Measurements from ENCODE around the gene IL1R2. TPM values are rescaled to one million over a fixed set of nuclear protein-coding genes. Genes with fewer than 3 reads are reported as not detected.
A peak's percentile ranks its signal among the peaks of the same experiment; 100 is the strongest.

IL1R2 gene
- polyA plus RNA-seq, 1 donor (not counting 4 experiments of a cell fraction or from before 2014, with no cell fraction given) = 57.3 TPM

- Histone ChIP-seq H3K27ac (ENCODE audit: control insufficient read depth, insufficient read depth, low read length) (peak overlapping the region; percentile 74), H4K20me1 (ENCODE audit: control insufficient read depth, extremely low read depth, insufficient read depth, low read length) (no peaks in the 10 kb centered on the region), H2AFZ (ENCODE audit: control insufficient read depth, low read length) (no peak overlapping the region), H3K9ac (ENCODE audit: control insufficient read depth, extremely low read depth, insufficient read depth, low read length) (no peak overlapping the region), H3K27me3 (ENCODE audit: control insufficient read depth, extremely low read depth, insufficient read depth, low read length) (no peaks in the 10 kb centered on the region), H3K36me3 (ENCODE audit: control insufficient read depth in 2 of 2, extremely low read depth in 1 of 2, insufficient read depth in 2 of 2, low read length in 2 of 2) (no peaks in the 10 kb centered on the region), H3K4me1 (ENCODE audit: control insufficient read depth, extremely low read depth, insufficient read depth, low read length) (peaks cover 27% of the 10 kb centered on the region), H3K9me3 (ENCODE audit: control insufficient read depth, low read depth, low read length) (peaks cover 7% of the 10 kb centered on the region), H3K4me2 (ENCODE audit: control insufficient read depth, extremely low read depth, insufficient read depth, low read depth, low read length) (peak overlapping the region; percentile 71), H3K4me3 (ENCODE audit: control insufficient read depth in 2 of 3, extremely low read depth in 1 of 3, insufficient read depth in 2 of 3, low read depth in 1 of 3, low read length in 3 of 3) (peak overlapping the region in 1 of 3 experiments; percentile 10), H3K9me1 (ENCODE audit: control insufficient read depth, extremely low read depth, insufficient read depth, low read length) (no peaks in the 10 kb centered on the region), H3K79me2 (ENCODE audit: control insufficient read depth, insufficient read depth, low read length) (no peaks in the 10 kb centered on the region)
- dilution Hi-C loops (cut with MboI; ENCODE audit: extremely low pct_ligation_motif_present, low sequenced_read_pairs) = no loop called here
- no peak for FAIRE-seq
- no peak for TF ChIP-seq CTCF (optimal IDR thresholded peaks at IDR 0.05 in 1 of 3, IDR thresholded peaks at IDR 0.05 in 1 of 3, conservative IDR thresholded peaks at IDR 0.05 in 1 of 3; ENCODE audit: extremely low read depth in 1 of 3, insufficient read depth in 2 of 3, low read length in 3 of 3)
- no peak for TF ChIP-seq EZH2 (IDR thresholded peaks at IDR 0.05; ENCODE audit: low read length)
- no peak for DNase-seq (ENCODE audit: low read depth, low spot score)
Measured at GRCh38 chr2:102063487-102063911, 71.7 kb downstream of the IL1R2 start.

GRCh38 chr2:102063941-102064678 is 72.3 kb downstream of the IL1R2 start:
- TF ChIP-seq EZH2 (IDR thresholded peaks at IDR 0.05; ENCODE audit: low read length) (no peak), CTCF (optimal IDR thresholded peaks at IDR 0.05 in 1 of 3, IDR thresholded peaks at IDR 0.05 in 1 of 3, conservative IDR thresholded peaks at IDR 0.05 in 1 of 3; ENCODE audit: extremely low read depth in 1 of 3, insufficient read depth in 2 of 3, low read length in 3 of 3) (no peak)
- DNase-seq (ENCODE audit: low read depth, low spot score) (peak; percentile 81), FAIRE-seq (peak; percentile 81)
- Histone ChIP-seq H3K9me3 (ENCODE audit: control insufficient read depth, low read depth, low read length) (peaks cover 7% of the 10 kb centered on the region), H4K20me1 (ENCODE audit: control insufficient read depth, extremely low read depth, insufficient read depth, low read length) (no peaks in the 10 kb centered on the region), H3K79me2 (ENCODE audit: control insufficient read depth, insufficient read depth, low read length) (no peaks in the 10 kb centered on the region), H2AFZ (ENCODE audit: control insufficient read depth, low read length) (peak overlapping the region; percentile 79), H3K9ac (ENCODE audit: control insufficient read depth, extremely low read depth, insufficient read depth, low read length) (peak overlapping the region; percentile 54), H3K4me2 (ENCODE audit: control insufficient read depth, extremely low read depth, insufficient read depth, low read depth, low read length) (peak overlapping the region; percentile 71), H3K36me3 (ENCODE audit: control insufficient read depth in 2 of 2, extremely low read depth in 1 of 2, insufficient read depth in 2 of 2, low read length in 2 of 2) (no peaks in the 10 kb centered on the region), H3K4me3 (ENCODE audit: control insufficient read depth in 2 of 3, extremely low read depth in 1 of 3, insufficient read depth in 2 of 3, low read depth in 1 of 3, low read length in 3 of 3) (peak overlapping the region in 1 of 3 experiments; percentile 10), H3K27ac (ENCODE audit: control insufficient read depth, insufficient read depth, low read length) (peak overlapping the region; percentile 74), H3K9me1 (ENCODE audit: control insufficient read depth, extremely low read depth, insufficient read depth, low read length) (no peaks in the 10 kb centered on the region), H3K4me1 (ENCODE audit: control insufficient read depth, extremely low read depth, insufficient read depth, low read length) (peaks cover 27% of the 10 kb centered on the region), H3K27me3 (ENCODE audit: control insufficient read depth, extremely low read depth, insufficient read depth, low read length) (no peaks in the 10 kb centered on the region)
- dilution Hi-C loops (cut with MboI; ENCODE audit: extremely low pct_ligation_motif_present, low sequenced_read_pairs) = no loop called here

Data from keratinocyte (primary cell).